Testis (tissue), 2 donors: ENCODE data around the gene TAF5L.

Experiments
- POLR2A ChIP-seq: fragments of 450-650 bp; IDR thresholded peaks from one replicate; pipeline ENCODE4 v1.6.1; 2017; ENCODE audit warnings: antibody characterized with exemption, mild to moderate bottlenecking, moderate library complexity
- TF ChIP-seq, protein P1 (sequence below), 3 experiments: fragments of 450-650 bp in 2 of 3; fragments of 200-600 bp in 1 of 3; sonication (generic) in 1 of 3; IDR thresholded peaks; one replicate each; pipeline ENCODE4 v1.5.1; 2016 to 2019; ENCODE audit warnings: antibody characterized with exemption in 3 of 3, mild to moderate bottlenecking in 2 of 3, moderate library complexity in 1 of 3

DNA sequence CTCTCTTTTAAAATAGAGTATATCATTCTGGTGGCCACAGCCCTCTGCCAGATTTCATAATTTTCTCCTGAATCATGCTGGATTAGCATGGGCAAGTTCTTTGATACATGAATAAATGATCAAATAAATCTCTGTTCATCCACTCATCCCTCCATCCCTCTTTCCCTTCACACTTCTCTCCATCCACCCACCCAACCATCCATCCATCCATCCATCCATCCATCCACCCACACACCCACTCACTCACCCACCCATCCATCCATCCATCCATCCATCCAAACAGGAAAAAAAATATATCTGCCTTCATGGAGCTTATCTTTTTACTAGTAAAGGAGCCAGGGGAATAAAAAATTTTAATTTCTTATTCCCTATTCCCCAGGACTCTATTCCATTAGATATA is 49.5 kb upstream of the TAF5L start:
- TF ChIP-seq, protein P1, sequence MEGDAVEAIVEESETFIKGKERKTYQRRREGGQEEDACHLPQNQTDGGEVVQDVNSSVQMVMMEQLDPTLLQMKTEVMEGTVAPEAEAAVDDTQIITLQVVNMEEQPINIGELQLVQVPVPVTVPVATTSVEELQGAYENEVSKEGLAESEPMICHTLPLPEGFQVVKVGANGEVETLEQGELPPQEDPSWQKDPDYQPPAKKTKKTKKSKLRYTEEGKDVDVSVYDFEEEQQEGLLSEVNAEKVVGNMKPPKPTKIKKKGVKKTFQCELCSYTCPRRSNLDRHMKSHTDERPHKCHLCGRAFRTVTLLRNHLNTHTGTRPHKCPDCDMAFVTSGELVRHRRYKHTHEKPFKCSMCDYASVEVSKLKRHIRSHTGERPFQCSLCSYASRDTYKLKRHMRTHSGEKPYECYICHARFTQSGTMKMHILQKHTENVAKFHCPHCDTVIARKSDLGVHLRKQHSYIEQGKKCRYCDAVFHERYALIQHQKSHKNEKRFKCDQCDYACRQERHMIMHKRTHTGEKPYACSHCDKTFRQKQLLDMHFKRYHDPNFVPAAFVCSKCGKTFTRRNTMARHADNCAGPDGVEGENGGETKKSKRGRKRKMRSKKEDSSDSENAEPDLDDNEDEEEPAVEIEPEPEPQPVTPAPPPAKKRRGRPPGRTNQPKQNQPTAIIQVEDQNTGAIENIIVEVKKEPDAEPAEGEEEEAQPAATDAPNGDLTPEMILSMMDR (IDR thresholded peaks at IDR 0.05): no peak
- TF ChIP-seq POLR2A: no peak
